Suppressor macrophage (primary cell): ENCODE results near the gene RELB.
A peak's percentile ranks its signal among the peaks of the same experiment; 100 is the strongest.

Source experiments
- DNase-seq, 4 experiments: peaks; one replicate each; pipeline ENCODE4 v3.0.0-alpha.2; 2020 to 2022

The RELB gene

DNA sequence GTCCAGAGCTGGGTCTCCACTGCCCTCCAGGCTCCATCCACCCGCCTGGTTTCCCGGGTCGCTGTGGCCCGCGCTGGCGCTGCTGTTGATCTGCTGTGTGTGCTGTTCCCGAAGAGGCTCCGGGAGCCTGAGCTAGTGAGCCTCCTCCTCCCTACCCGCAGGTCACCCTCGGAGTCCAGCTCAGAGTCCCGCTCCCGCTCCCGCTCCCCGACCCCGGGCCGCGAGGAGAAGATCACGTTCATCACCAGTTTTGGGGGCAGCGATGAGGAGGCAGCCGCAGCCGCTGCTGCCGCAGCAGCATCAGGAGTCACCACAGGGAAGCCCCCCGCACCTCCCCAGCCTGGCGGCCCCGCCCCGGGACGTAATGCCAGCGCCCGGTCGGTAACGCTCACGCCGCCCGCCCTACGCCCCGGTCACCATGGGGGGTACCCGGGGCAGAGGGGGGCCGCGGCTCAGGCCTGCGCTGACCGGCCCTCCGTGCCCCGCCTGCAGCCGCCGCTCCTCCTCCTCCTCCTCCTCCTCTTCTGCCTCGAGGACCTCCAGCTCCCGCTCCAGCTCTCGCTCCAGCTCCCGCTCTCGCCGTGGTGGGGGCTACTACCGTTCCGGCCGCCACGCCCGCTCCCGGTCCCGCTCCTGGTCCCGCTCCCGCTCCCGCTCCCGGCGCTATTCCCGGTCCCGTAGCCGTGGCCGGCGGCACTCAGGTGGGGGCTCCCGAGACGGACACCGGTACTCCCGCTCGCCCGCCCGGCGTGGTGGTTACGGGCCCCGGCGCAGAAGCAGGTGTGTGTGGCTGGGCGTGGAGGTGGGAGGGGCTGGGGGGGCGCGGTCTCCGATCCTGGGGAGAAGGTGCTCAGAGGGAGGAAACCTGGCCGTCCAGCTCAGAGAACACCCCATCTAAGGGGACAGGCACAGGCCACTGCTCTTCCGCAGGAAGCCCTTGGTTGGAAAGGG is 62.9 kb downstream of the RELB start:
- DNase-seq: no peak

DNA sequence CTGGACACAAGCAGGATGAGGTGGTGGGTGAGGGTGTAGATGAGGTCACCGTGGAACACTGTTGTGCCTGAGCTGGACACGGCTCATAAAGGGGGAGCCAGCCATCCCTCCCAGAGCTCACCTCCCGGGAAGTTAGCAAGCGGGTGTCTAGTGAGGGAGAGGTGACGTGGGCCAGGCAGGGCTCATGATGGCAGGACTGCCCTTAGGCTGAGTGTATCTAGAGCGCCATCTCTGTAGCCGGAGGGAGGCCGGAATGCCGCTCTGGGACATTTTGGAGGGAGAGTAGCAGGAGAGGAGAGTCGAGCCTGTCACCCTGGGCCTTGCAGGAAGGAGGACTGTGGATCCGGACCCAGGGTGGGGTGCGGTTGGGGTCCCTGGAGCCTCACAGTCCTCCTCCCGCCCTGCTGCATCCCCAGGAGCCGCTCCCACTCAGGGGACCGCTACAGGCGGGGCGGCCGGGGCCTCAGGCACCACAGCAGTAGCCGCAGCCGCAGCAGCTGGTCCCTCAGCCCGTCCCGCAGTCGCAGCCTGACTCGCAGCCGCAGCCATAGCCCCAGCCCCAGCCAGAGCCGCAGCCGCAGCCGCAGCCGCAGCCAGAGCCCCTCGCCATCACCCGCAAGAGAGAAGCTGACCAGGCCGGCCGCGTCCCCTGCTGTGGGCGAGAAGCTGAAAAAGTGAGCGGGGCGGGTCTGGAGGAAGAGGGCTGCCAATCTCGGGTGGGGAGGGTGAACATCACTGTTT is 65.8 kb downstream of the RELB start:
- DNase-seq: no peak

DNA sequence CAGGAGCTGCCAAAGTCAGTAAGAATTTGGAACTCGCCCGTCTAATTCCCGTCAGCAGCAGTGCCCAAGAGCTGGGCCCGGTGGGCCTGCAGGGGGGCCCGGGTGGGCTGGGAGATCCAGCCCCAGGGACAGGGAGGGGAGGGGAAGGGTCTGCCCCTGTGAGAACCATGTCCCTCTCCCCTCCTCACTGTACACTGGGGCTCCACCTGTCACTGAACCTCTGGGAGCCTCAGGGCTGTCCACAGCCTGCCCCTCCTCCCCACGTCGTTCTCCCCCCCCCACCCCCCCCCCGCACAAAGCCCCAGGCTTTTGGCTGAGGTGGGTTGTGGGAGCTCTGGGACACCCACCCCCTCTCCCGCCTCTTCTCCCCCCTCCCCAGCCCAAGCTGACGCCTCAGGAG is 66.8 kb downstream of the RELB start:
- no peak for DNase-seq

DNA sequence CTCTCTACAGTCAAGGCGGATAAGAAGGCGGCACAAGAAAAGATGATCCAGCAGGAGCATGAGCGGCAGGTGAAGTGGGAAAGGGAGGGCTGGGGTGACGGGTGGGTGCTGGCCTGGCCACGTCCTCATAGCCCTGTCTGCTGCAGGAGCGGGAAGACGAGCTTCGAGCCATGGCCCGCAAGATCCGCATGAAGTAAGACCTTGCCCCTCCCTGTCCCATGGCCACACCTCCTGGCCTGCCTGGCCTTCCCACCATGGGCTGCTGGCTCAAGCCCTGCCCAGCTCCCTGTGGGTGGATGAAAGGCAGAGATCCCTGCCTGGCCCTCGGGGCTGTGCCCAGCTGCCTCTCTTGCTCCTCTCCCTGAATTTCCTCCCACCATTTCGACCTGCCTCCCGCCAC is 67.8 kb downstream of the RELB start:
- DNase-seq: peak; percentile 31 to 73 (median 56)

DNA sequence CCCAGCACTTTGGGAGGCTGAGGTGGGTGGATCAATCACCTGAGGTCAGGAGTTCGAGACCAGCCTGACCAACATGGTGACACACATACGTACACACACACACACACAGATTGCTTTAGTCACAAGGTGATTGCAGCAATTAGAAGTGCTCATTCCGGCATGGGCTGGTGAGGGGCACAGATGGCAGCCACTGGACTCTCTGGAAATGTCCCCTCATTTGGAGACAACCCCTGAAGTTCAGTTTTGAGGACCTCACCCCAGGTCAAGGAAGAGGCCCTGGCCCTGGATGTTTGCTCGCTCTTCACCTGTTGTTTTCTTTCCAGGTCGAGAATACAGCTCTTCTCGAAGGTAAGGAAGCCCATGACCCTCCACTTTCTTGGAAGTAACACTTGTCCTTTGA is 69.0 kb downstream of the RELB start:
- DNase-seq: no peak

DNA sequence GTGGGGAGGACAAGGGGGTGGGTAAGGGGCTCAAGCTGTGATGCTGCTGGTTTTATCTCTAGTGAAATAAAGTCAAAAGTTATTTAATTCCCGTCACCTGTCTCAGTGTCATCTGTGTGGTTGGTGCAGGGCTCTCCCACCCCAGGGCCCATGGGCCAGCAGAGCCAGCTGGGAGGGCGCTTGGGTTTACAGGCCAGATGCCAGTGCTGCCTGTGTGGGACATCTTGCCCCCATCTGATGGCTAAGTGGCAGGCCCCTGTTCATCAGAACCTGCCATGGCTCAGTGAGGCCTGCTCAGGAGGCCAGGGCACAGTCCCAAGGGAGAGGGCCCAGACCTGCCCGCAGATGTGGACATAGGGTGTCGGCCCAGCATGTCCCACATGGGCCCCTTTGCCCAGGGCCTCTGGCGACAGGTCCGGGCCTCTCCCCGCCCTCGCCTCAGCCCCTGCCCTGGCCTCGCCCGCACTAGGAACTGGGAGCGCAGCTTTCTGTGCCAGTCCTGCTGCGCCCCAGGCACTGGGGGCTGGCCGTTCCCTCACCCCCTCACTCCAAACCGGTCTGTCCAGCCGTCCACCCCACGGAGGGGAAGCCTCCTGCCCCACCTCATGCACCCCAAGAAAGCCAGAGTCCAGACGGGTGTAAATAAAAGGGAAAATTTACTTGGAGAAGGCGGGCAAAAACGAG is 69.7 kb downstream of the RELB start:
- DNase-seq: no peak

DNA sequence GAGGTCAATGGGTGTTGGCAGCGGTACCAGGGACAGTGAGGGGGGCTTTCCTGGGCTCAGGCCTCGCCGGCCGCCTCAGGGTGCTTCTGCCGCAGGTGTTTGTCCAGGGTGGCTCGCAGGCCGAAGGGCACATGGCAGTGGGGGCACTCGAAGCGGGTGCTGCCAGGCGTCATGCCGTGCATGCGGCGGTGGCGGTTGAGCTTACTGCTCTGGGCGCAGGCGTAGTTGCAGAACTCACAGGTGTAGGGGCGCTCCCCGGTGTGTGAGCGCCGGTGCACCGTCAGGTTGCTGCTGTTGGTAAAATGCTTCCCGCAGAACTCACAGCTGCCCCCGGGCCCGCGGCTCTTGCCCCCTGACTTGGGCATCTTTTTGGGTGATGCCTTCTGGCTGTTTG is 70.3 kb downstream of the RELB start:
- no peak for DNase-seq

DNA sequence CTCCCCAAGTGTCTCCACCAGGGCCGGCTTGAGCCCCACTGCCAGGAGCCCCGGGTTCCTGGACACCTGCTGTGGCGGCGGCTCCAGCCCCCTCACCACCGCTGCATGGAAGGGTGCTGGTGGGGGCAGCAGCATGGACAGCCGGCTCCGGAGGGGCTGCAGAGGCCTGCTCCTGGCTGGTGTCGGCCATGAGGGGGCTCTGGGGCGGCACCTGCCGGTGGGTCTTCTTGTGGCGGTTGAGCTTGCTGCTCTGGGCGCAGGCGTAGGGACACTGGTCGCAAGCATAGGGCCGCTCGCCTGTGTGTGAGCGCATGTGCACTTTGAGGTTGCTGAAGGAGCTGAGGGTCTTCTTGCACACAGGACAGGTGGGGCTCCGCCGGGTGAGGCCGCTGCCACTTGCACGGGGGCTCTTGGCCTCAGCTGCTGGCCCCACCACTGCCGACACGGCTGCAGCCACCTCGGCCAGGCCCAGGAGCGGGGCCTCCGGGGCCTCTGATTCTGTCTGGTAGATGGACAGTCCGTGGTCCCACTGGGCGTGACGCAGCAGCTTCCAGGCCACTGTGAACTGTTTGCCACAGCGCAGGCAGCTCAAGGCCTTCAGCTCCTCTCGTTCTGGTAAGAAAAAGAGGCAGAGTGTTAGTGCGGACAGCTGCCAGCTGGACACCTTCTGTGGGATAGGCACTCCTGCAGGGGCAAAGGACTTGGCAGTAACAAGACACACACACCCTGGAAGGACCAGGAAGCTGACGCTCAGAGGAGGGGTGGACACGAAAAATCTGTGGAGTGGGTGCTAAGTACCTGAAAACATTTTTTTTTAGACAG is 70.9 kb downstream of the RELB start:
- no peak for DNase-seq

DNA sequence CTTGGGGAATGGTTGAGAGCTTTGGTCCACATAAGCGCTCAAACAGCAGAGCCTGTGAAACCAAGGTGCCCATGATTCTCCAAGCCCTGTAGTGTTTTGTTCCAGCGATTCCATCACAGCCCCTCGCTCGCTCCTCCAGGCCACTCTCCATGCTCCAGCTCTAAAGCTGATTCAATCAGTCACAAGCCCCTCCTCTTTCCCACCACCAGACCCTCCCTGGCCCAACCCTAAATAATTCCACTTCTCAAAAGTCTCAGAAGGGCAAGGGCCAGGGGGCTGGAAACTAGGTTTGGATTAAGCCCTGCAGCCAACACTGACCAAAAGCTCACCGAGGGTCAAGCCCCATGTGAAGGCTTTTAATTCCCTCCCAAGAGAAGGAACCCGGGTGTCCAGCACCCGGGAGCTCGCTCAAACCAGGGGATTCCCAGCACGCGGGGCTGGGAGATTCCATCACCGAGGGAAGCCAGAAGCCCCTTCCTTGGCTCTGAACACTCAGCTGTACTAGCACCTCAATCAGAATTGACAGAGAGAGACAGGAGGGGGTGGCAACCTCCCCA is 73.6 kb downstream of the RELB start:
- no peak for DNase-seq

DNA sequence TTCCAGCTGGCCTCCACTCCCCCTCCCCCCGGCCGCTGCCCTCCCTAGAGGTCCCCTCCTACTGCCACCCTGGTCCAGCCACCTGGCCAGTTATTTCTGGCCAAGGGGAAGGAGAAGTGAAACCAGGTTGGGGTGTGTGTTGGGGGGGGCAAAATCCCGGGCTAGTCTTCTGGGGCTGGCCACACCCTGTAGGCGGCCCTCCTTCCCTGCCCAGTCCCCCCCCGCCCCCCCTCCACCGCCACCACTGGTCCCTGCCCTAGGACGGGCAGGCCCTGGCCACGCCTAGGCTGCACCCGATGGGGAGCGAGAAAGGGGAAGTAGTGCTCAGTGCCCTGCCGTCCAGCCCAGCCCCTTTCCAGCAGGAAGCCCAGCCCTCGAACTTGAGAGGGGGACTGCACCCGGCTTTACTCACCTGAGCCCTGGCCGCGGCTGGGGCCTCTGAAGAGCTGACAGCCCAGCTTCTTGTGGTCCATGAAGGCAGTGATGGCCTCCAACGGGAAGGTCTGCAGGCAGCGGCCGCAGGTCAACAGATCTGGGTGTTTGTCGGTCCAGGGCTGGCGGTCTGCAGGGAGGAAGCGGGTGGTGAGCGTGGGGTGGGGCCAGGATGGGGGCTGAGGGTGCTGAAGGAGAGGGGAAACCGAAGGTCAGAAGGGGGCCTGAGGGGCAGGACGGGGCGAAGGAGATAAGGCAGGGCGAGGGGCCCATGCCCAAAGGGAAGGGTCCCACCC is 74.2 kb downstream of the RELB start:
- DNase-seq: peak; percentile 91 to 96 (median 96)

DNA sequence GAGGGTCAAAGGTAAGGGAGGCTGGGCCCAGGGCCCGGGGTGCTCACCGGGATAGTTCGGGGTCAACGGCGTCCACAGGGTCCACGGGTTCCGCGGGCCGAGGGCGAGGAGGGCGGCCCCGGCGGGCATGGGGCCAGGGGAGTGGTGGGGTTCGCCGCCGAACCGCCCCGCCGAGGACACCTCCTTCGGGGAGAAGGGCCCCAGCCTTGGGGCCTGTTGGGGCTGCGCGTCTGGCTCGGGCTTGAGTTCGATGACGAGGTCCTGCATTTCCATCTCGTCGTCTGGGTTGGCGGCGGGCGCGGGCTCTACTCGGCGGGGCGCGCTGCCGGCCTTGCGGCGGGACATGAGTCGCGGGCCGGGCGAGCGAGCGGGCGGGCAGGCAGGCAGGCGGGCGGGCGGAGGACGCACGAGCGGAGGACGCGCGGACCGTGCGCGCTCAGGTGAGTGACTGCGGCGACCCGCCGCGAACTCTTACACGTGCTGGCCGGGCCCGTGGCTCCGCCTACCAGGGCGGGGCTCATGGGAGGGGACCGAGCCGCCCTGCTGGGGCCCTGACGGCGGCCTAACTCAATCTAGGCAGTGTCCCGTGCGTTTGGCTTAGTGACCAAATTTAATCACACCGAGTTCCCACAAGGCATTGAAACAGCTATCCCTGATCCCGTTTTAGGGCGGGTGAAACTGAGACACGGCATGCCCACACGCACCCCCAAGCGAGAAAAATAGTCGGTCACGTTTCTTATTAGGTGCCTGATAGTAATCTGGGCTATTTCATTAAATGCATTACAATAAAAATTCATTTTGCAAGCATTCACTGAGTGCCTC is 75.0 kb downstream of the RELB start, which contains the start of gene ZNF296:
Gene ZNF296, minus strand, starts transcription at position 450 of the 822 bp plus-strand sequence. Its CDS starts 105 bp downstream, at position 345.
- DNase-seq: peak; percentile 78 to 91 (median 86)

DNA sequence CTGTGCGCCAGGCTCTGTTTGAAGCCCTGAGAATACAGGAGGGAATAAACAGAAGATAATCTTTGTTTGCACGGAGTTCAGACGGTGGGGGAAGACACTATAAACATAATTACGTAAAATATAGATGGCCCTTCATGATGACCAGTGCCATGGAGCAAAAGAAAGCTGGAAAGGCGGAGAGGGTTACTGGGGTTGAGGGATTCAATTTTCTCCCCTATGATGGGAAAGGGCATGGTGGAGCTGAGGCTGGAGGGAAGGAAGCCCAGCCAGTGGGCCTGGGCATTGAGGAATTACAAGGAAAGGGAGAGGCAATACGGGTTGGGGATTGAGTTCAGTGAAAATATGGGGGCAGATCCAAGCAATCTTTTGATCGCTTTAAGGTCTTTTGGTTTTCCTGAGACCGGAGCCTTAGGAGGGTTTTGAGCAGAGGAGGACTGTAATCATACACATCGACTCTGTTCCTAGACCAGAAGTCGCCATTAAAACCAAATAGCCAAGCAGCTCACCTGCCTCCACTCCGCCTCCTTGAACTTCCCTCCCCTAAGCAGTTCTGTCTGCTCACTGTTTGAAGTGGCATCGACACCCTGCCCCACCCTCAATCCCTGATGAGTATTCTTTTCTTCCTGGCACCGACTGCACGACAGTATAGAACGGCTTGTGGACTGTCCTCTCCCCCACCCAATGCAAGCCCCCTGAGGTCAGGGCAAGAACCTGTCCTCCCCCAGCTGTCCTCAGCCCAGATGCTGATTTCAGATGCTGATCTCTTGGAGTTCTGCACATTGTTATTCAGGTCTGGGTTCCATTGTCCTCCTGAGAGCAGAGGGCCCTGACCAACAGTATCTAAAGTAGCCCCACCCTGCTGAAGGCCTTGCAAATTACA is 75.8 kb downstream of the RELB start:
- DNase-seq: no peak

DNA sequence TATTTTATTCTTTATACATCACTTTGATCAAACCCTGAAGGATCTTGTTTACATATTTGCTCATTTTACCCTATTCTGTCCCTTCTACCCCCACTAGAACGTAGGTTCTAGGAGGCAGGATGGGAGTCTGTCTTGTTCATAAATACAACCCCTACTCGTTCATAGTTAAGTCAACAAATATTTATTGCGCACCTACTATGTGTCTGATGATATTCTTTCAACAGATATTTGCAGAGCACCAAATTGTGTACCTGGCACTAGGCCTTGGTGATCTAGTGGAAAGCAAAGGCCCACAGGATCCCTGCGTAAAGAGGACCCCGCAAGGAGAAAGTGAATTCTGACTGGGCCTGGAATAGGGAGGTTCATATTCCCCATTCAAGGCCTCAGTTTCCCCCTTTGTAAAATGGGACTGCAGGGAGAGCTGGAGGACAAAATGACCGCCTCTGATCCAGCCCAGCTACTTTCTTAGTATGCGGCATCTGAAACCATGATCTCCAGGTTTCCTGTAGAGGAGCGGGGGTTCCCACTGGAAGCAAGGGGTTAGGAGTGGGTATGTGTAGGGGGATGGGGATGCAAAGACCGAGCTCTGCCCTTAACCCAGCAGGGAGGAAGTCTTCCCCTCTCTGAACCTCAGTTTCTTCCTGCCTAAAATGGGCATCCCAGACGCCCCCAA is 77.3 kb downstream of the RELB start:
- no peak for DNase-seq

DNA sequence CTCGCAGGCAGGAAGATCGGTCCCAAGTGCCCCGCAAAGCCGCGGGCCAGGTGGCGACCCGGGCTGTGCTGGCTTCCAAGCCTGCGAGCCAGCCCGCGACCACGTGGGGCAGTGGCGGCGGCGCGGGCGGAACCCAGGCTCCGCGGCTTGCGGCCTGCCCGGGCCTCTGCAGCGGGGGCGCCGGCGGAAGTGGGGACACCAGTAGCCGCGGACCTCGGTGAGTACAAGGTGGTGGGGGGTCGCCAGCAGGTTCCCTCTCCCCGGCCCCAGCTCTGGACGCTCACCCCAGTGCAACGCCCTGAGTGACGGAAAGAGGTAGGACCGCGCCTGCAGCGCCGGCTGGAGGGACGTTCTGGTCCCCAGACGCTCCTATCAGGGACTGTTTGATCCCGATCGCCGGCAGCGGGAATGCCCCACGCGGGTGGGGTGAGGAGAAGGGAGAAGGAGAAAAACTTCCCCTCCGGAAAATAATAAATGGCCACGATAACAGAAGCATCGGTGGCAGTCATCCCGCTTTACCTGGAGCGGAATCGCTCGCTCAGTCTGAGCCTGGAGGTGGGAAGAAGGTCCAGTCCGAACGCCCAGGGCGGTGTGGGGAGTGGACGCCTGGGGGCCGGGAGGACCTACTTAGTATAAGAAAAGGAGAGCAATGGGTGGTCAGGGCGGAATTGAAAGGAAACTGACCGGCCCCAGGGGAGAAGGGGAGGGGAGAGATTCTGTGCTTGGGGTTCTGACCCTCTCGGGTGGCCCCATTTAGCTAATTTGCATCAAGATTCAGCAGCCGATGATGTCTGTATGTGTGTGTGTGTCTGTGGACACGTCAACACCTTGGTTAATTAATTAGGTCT is 78.0 kb downstream of the RELB start, which contains the start of gene GEMIN7:
Gene GEMIN7, plus strand, starts transcription at position 198 of the 848 bp plus-strand sequence. CDS start 10,855 bp downstream, outside the sequence.
- peak; percentile 78 to 93 (median 86) for DNase-seq

DNA sequence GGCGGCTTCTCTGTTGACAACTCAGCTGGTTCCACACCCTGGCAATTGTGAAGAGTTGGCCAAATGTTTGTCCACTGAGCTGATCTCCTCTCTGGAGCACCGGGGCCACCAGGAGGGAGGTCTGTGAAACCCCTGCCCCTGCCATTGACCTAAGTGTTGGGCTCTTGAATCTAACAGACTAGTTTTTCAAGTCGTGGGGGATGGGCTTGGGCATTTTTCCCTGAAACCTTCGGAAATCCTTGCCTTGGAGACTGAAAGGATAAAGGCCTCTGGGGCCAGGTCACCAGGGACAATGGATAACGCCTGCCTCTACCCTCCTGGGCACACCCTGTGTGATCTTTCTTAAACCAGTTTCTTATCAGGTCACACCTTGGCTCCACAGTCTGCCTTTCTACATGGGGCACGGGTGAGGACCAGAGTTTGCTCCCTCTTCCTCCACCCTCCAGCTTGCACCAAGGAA is 78.7 kb downstream of the RELB start:
- no peak for DNase-seq

DNA sequence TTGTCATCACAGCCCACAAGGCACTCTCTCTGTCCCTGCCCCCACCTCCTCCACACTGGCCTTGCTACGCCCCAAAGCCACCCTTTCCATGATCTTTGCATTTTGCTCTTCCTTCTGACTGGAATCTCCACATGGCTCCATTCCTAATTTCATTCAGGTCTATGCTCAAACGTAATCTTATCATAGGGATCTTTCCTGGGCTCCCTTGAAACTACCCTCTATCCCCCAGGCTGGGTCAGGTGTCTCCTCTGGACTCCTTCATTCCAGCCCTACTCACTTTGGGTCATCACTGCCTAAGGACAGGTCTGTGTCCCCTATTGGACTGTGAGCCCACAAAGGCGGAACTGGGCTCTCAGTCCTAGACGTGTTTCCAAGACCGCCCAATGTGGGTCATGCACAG is 80.9 kb downstream of the RELB start:
- no peak for DNase-seq

DNA sequence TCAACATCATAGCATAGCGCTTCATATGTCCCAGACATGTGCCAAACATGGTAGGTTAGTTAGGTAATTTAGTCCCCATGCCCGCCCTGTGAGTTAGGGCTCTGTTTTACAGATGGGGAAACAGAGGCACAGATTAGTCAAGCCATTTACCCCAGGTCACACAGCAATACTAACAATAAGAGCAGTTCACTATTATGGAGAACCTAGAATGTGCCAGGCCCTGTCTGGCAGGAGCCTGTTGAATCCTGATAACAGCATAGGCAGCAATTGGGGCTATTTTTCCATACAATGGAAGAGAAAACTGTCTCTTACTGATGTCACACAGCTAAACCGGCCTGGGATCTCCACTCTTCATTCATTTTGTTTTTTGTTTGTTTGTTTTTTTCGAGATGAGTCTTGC is 85.2 kb downstream of the RELB start:
- no peak for DNase-seq
